GM21786 (cell line): ENCODE results near the gene ARHGAP26.

Source experiments
- ATAC-seq: cut with Tn5 transposase; IDR thresholded peaks from one replicate; pipeline ENCODE4 v1.9.1; 2021; ENCODE audit not compliant: unreplicated experiment

The ARHGAP26 gene

DNA sequence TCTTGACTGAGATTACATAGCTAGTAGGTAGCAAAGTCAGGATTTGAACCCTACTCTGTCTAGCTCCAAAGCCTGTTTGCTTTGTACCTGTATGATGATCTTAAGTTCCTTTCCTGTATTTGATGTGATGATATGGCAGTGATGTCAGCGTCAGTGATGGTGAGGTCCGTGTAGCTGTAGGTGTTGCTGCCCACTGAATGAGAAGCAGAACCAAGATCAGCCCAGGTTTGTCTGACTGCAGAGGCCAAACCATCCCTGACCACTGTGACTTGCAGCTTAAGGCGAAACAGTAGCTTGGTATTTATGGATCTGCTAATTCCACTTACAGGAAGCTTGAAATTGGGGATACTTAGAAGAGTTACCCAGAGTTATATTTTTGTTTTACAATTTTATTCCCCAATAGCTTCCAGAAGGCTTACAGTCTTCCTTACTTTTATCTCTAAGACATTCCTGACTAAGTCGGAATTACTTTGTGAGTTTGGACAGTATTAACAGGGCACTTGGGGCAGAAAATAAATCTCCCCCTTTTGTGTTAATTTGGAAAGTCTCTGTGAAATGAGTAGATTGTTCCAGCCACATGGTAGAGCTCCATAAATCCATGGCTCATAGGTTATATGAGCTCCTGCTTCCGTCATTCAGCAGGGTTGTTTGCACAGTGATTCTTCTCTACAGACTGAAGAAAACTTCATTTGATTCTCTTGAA lies 359.9 kb downstream of the ARHGAP26 start:
- ATAC-seq = no peak

DNA sequence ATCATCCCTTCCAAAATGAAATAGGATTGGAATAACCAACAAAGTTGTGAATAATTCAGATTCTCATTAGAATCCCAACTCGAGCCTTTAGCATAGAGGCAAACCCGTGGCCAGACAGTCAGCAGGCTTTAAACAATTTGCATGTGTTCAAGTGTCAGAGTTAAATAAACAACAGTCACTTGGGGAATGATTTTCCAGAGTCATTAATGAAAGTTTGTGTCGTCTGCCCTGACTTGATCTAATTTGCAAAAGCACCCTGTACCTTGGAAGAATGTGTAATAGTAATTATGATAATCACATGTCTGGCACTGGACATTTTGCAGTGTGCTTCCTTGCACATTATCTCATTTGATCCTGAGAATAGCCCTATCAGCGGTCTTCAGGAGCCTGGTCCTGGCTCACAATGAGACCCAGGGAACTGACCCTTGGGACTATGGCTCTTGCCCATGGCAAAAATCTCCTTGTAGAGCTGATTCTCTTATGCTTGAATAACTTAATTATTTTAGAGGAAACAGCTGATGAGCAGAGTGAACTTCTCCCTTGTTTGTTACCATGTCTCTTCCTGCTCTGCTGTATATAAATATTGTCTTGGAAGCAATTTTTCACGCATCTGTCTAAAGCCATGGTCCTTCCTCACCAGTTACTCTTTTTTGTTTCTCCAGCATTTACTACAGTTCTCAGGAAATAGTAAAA lies 360.6 kb downstream of the ARHGAP26 start:
- no peak for ATAC-seq

DNA sequence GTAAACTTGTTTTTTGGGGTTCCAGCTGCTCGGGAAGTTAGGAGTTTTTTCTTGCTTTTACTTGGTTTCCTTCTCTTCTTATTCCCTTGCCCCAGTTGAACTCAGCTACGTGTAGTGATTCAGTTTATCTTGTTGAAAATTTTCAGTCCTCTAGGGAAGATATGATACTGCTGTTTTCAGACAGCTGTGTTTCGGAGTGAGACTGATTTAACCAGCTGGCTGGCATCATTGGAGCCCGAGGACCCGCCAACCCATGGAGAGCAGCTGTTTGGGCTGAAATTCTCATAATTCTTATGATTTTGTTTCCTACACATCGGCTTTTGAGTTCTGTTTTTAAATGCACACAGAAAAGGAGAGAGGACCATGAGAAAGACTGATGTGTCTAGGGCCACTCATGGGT lies 361.8 kb downstream of the ARHGAP26 start:
- no peak for ATAC-seq

DNA sequence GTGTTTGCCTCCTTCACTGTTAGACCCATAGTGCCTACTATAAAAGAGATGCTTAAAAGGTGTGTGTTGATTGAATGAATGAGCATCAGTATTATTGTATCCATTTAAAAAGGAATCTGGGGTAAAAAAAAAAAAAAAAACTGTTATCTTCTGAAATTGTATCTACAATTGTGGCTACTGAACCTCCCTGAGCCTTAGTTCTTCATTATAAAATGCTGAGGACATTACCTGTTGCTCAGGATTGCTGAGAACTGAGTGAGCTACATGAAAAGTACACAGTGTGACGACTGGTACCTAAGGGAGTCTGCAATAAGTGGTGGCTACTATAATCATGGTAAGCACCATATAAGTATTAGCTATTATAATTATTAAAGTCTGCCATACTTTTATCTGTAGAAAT lies 362.6 kb downstream of the ARHGAP26 start:
- no peak for ATAC-seq

DNA sequence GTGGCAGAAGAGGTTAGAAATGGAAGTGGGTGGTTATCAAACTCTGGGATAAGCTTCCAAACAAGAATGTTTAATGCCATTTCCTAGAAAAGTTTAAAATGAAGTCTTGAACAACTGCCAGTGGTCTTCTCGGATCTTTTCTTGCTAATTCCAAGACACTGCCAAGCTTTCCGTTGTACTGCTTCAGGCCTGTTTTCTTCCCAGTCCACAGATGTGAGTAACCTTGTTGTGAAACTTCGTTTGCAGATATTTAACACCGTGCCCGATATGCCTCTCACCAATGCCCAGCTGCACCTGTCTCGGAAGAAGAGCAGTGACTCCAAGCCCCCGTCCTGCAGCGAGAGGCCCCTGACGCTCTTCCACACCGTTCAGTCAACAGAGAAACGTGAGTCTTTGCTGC lies 363.5 kb downstream of the ARHGAP26 start:
- ATAC-seq = no peak

DNA sequence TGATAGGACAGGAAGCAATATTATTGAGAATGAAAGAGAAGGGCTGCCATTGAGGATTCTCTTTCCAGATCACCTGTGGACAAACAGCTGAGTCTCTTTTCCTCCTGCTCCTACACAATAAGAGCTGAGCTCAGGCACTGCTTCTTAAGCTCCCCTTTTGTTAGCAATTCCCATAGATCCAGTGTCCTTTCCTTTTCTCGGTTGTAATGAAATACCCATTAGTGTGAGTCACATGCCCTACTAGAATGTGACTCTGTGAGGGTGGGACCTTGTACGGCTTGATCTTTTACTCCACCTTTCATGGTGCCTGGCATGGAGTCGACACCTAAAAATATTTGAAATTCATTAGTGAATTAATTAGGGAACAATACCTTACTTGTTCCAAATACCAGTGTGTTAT lies 364.1 kb downstream of the ARHGAP26 start:
- no peak for ATAC-seq

DNA sequence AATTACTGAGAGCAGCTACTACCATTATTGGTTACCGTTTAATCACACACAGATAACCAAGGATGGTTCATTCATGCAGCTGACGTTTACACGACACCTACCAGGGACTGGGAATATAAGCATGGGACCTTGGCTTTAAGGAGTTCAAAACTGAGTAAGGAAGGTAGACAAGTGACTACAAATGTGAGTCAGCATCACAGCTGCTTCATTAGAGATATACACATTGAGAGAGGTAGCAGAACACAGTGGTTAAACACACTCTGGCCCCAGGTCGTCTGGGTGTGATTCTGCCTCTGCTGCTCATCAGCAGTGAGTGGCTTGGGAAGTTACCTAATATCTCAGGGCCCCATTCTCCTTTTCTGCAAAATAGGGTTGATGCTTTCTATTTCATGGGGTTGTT lies 364.7 kb downstream of the ARHGAP26 start:
- ATAC-seq = peak; percentile 76

DNA sequence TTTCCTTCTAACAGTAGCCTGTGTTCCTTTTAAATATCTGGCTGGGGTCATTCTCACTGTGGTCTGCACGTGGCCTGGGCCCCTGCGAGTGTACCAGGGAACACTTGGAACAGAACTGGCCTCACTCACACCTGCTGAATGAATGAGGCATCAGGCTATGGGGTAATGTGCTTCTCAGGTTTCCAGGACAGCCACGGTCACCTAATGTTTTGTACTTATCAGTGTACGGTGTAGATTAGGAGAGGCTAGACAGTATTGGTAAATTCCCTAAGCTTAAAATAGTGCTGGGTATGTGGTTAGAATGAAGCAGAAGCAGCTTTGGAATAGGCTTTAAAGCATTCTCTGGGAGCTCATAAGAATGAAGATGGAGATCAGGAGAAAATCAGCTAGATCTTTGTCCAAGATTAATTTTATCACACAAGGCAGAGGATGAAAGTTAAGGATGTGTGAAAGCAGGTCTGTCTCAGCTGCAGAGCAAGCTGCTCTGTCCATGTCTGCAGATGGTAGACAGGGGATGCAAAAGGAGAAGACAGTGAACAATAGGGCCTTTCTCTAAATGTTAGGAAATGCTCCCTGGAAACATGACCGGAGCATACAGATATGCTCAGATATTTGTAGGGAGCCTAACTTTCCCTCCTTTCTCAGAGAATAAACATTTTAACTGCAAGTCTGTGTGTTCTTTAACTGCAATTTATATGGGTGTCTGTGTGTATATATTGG lies 365.8 kb downstream of the ARHGAP26 start:
- ATAC-seq = no peak

DNA sequence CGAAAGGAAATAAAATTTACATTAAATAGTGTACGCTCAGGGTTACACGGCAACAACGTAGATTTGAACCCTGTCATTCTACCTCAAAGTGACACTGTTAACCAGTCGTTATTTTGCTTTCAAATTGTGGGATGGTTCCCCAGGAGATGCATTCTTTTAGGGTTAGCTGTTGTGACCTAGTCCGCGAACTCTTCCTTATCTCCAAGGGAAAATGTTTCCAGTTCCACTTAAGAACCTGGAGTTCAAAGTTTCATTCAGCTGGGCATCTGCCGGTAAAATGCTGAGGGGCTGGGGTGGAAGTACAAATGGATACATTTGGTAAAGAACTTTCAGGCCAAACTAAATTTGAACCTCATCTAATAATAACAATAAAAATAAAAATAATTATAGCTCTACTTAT lies 368.7 kb downstream of the ARHGAP26 start:
- ATAC-seq = no peak

DNA sequence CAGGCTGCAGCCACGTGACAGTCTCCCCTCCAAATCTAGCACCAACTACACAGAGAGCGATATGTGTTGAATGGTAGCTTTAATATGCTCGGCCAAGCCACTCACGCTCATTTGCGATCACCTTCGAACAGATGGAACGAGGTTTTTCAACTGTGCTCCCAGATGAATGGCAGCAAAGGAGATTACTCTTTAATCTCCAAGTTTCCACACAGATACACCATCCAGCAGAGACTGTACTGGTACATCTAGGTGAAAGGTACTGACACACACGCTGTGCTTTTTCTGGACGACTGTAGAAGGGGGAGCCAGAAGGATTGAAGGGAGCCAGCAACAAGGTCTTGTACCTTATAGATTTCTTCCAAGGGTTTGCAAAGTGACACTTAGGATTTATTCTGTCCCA lies 369.4 kb downstream of the ARHGAP26 start:
- ATAC-seq = no peak

DNA sequence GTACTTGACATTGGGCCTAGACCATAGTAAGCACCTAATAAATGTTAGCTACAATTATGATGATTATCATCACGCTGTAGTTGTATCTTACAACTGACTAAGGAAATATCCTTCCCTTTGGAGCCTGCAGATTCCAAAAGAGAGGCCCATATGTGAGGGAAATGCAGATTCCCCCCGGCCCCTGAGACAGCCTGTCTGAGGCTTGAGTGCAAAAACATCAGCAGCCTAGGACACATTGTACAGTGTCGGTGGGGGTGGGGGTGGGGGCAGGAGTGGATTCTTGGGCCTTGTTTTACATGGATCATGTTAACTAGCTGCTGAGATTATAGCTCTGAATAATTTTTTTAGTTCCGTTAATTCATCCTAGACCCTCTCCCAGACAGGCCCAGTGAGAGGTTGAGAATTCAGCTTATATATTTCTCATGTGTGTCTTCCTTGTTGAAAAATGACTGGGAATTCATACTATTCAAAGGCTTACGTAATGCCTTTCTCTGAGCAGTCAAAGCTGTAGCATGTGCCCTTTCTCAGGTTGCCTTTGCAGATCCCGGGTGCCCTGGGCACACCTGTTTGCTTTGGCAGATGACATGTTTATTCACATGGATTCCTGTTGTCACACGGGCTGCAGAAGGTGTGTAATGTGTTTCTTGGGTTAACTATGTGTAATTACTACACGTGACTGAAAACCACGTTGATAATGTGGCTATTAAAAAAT lies 370.5 kb downstream of the ARHGAP26 start:
- ATAC-seq = no peak

DNA sequence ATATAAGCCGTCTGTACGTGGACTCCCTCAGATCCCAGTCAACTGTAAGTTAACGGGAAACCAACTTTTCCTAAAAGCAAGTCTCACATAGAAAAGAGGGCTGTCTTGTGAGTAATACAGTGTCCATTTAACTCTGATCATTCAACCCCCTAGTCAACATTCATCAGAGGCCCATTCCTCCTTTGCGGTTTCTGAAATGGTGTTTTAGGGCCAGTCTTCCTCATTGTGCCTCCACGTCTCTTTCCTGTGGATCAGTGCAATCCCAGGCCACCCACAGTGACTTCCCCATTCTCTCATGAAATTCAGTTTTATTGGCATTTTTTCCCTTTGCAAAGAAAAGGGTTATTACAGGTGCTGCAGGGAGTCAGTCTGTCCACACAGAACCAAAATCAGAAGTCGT lies 371.5 kb downstream of the ARHGAP26 start:
- ATAC-seq = no peak

DNA sequence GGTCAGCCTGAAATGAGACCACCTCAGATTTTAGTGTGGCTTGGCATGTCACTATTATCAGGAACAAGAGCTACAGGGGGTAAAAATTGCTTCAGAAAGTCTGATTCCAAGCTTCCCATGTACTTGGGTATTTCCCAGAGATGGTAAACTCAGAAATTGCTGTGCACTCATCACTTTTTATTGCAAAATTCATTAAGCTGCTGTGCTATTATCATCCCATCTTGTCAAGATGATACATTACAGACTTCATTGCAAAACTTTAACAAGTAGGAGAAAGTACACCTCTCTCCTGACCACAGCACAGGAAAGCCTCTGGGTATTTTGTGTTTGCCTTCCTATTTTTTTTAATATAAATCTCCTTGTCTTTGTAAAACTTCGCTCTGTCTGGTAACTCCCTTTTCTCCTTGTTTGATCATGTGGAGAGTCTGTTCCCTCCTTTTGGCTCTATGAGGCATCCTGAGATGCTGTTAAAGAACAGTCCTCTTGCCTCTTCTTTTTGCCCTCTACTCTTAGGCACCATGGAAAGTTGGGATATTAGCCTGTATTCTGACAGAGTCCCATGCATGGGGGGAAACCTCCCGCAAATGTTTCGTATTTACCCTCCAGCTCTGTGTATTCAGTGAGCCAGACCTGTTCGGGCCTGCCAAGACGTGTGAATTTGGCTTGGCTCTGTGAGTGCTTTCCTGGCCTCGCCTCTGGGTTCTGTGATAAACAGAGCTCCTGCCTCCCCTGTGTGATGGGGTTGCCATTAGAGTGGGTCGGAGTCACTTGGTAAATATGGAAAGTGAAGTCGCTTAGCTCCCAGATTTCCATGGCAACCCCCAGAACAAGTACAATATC lies 372.6 kb downstream of the ARHGAP26 start:
- no peak for ATAC-seq

DNA sequence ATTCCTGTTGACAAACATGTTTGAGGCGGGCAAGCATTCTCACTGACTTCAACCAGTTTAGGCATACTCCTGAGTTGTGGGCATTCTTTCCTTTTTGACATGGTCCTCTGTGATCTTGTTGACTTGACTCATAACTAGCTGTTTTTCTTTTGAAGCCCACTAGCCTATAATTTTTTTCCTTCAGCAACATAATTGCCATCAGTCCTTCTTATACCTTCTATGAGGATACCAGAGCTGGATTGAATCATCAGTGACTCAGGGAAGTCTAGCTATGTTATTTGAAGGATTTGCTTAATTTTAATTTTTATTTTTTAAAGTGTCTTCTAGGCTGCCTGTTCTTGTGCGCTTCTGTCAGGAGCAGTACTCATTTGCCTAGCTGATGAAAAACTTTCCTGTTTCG lies 373.8 kb downstream of the ARHGAP26 start:
- no peak for ATAC-seq

DNA sequence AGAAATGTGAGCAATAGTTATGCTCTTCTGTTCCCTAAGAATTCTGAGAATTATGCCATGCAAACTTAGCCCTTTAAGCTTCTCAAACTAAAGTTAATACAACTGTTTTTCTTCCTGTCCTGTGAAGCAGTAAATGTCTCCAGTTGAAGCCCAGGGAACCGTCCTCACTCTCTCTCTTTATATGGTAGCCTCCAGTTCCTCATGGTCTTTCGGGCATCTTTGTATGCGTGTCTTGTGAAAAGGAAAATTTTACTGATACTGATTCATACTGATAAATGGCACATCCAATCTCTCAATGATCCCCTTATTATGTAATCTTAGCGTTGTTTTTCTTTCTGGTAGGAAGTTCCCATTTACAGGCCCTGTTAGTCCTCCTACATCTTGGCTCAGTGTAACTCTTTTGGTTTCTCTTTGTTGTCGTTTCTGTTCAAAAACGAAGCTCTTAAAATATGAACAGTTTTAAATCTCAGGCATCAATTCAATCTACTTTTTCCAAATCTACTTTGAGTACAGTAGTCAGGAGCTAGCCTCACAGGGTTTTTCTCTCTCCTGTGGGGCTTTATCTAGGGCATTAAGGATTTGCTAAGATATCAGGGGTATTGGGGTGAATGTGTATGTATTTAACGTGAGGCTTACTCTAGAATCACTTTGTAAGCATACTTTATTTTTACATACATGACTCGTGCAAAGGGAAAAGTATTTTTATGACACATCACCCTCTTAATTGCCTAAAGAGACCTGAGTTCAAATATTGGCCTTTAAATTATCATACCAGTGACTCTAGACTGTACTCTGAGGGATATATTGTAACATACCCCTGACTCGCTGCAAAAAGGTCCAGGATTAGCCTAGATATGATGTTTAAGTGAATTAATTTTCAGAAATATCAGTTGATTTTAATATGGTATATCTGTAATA lies 375.3 kb downstream of the ARHGAP26 start:
- ATAC-seq = no peak

DNA sequence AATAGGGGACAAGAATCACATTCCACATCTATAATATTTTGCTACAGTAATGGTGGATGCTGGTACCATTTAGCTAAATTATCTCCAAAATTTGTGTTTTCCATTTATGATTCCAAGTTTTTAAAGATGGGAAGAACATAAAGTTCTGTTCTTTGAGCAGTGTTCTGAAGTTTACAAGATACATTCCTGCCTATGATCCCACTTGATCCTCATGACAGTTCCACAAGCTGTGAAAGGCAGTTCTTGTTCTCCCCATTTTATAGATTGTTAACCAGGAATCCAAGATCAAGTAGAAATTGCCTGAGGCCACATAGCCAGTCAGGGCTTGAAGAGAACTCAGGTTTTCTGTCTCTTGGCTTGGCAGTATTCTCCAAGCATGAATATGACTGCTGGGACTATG lies 376.0 kb downstream of the ARHGAP26 start:
- no peak for ATAC-seq

DNA sequence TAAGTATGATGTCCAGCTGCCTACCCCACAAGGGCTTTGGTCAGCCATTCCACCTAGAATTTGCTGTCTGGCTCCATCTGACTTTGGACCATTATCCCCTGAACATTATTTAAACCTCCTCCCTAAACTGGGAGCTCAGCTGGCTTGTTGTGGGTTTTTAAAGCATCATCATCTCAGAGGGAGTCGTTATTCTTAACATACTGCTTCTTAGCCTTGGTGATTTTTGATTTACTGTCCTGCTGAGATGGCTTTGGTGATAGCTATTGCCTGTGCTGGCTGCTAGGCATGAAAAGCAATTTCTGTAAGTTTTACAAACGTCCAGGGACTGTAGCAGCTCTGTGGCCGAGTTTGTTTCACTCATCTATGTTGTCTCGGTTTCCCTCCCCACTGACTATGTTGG lies 377.2 kb downstream of the ARHGAP26 start:
- no peak for ATAC-seq

DNA sequence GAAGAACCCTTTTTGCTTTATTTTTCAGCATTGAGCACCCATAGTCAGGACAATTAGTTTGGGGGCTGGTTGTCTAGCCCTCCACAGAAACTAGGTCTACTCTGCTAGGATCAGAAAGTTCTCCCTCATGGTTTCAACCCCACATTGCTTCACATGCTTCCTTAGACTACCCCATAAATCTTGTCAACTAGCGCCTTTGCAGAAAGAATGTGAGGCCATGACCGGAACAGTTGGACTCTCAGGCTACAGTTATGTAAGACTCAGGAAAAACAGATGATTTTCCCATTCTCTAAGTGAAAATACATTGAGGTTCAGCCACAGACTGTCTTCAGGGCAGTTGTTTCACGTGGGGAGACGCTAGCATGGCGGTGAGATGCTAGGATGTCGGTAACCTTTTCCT lies 377.7 kb downstream of the ARHGAP26 start:
- ATAC-seq = no peak

DNA sequence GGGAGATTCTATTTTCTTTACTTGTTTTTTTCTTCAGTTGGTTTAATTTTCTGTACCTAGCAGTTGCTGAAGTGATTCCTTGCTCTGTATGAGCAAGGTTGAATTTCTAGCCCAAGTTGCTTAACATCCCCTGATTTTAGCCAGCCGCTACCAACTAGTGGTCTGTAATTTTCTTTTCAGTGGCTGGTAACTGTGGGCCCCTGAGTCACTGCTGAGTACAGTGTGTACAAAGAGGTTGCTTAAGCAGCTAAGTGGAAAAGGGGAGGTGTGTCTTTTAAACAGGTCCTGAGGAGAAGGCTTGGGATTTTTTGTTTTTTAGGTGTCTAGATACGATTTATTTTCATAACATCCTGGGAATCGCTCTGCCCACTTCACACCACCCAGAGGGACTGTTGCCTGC lies 378.6 kb downstream of the ARHGAP26 start:
- no peak for ATAC-seq

DNA sequence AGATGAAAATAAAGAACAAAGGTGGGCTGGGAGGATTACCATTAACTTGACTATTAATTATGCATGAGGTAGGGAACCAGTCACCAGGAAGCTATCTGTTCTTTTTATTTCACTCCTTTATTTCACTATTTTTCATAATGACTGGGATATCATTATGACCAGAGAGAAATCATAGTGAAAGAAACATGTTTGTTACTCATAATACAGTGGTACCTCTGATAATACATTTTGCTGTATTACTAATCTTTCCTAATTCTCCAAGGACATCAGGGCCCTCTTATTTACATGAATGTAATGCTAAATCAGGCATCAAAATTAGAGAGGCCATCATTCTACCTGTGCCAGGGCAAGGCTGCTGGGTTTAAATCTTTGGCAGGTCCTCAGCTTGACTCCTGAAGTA lies 379.6 kb downstream of the ARHGAP26 start:
- ATAC-seq = no peak
